VCaP (cell line): Measurements from ENCODE around the gene AP1B1.
A peak's percentile ranks its signal among the peaks of the same experiment; 100 is the strongest.
"Not testable (repeated sequence)": the region's sequence is repeated elsewhere in the genome, so short reads cannot be mapped to it uniquely, and the experiment has no call there.

Source experiments
- H3K27ac ChIP-seq: fragments of 450-650 bp; 2 replicates; pipeline ENCODE4 v1.5.1; 2017
- CTCF ChIP-seq: fragments of 450-650 bp; conservative IDR thresholded peaks from 2 replicates; pipeline ENCODE4 v1.5.1; 2017; ENCODE audit warnings: mild to moderate bottlenecking, moderate library complexity

AP1B1 gene

GRCh38 chr22:29387921-29388758 lies at the start of gene AP1B1:
Gene AP1B1, minus strand, starts transcription at chr22:29388570. Its CDS starts 21,327 bp downstream, at chr22:29367243.
- no peak for TF ChIP-seq CTCF
- H3K27ac ChIP-seq = peak within 1 kb of the TSS; percentile 88

- TF ChIP-seq CTCF = no peak
- no peak overlapping the region for H3K27ac ChIP-seq
These were observed 47.1 kb upstream of the AP1B1 start for GRCh38 chr22:29435236-29436136.

GRCh38 chr22:29434288-29434687 lies 45.9 kb upstream of the AP1B1 start:
- no peak overlapping the region for H3K27ac ChIP-seq
- TF ChIP-seq CTCF = no peak

- H3K27ac ChIP-seq = no peak overlapping the region
- no peak for TF ChIP-seq CTCF
These were observed 45.5 kb upstream of the AP1B1 start for GRCh38 chr22:29433856-29434255.

- H3K27ac ChIP-seq = no peak overlapping the region
- TF ChIP-seq CTCF = no peak
These were observed 43.6 kb upstream of the AP1B1 start for GRCh38 chr22:29431986-29432385.

GRCh38 chr22:29427176-29427760 lies 38.9 kb upstream of the AP1B1 start:
- no peak for TF ChIP-seq CTCF
- H3K27ac ChIP-seq = no peak overlapping the region

- no peak for TF ChIP-seq CTCF
- no peak overlapping the region for H3K27ac ChIP-seq
These were observed 38.1 kb upstream of the AP1B1 start for GRCh38 chr22:29426476-29426875.

GRCh38 chr22:29418704-29419103 lies 30.3 kb upstream of the AP1B1 start:
- H3K27ac ChIP-seq = peak overlapping the region; percentile 85; the same call in 1 of the 2 replicates

GRCh38 chr22:29414951-29415591 lies 26.7 kb upstream of the AP1B1 start:
- H3K27ac ChIP-seq = peak overlapping the region; percentile 85; the same call in 1 of the 2 replicates

- not testable (repeated sequence) for H3K27ac ChIP-seq
These were observed 24.4 kb upstream of the AP1B1 start for GRCh38 chr22:29412772-29413171.
